Measurements from ENCODE around the gene TCF15. TPM values are rescaled to one million over a fixed set of nuclear protein-coding genes. Genes with fewer than 3 reads are reported as not detected.

The TCF15 gene
- total and polyA plus RNA-seq, 2 of the 8 experiments (the other 6 are each of a cell fraction or from before 2014, with no cell fraction given): 3.7 to 6.9 TPM

DNA sequence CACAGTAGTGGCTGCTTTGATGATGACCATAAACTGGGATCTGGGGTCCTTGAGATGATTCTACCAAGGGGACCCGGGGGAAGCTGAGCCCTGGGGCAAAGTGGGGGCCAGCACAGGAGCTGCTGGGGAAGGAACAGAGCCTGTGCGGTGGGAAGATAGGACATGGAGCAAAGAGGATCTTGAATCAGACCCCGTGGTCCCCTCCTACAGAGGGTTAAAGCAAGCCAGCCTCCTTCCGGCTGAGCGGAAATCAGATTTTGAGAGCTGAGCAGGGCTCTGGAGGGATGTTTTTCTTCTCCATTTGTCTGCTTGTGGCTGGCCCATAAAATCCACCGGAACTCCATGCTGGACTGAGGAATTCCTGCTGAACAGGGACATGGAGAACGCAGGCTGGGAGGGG lies 10.1 kb upstream of the TCF15 start:
- Histone ChIP-seq H4K20me1 (replicated peaks in 1 of 2; ENCODE audit: control insufficient read depth in 1 of 2, insufficient read depth in 2 of 2, low read length in 2 of 2) (no peaks in the 10 kb centered on the region), H3K23ac (ENCODE audit: insufficient read length) (no peak overlapping the region), H3K79me1 (ENCODE audit: low read depth, low read length) (no peaks in the 10 kb centered on the region), H3K18ac (ENCODE audit: extremely low read depth, low read length) (no peak overlapping the region), H3K23me2 (ENCODE audit: low read depth, low read length) (no peaks in the 10 kb centered on the region), H2AK5ac (ENCODE audit: low read depth, low read length) (no peak overlapping the region), H3K14ac (ENCODE audit: insufficient read length) (no peak overlapping the region), H2BK12ac (ENCODE audit: low read depth, low read length) (no peak overlapping the region), H2BK120ac (replicated peaks; ENCODE audit: low read depth, low read length) (no peak overlapping the region), H3K27me3 (replicated peaks in 1 of 4; ENCODE audit: control insufficient read depth in 3 of 4, extremely low read depth in 1 of 4, insufficient read depth in 3 of 4, low read length in 3 of 4) (no peaks in the 10 kb centered on the region), H2AFZ (ENCODE audit: low read length) (no peak overlapping the region), H2BK5ac (ENCODE audit: low read depth, low read length) (no peak overlapping the region), H3K36me3 (ENCODE audit: control insufficient read depth in 2 of 4, insufficient read depth in 4 of 4, low read length in 3 of 4) (no peaks in the 10 kb centered on the region), H3K4ac (replicated peaks; ENCODE audit: insufficient read length, low read depth, low read length) (no peak overlapping the region), H3K27ac (ENCODE audit: low read depth, low read length) (no peak overlapping the region), H3K4me3 (ENCODE audit: extremely low read depth in 1 of 4, insufficient read depth in 2 of 4, low read depth in 3 of 4, low read length in 4 of 4) (no peak overlapping the region), H4K91ac (replicated peaks; ENCODE audit: insufficient read length, low read length) (no peak overlapping the region), H3K56ac (replicated peaks; ENCODE audit: insufficient read length, low read depth, low read length) (no peak overlapping the region), H4K8ac (ENCODE audit: extremely low read depth, insufficient read depth, low read length) (no peak overlapping the region), H3K4me2 (ENCODE audit: insufficient read depth in 1 of 2, low read depth in 2 of 2, low read length in 2 of 2) (no peak overlapping the region), H2BK20ac (ENCODE audit: low read length) (no peak overlapping the region), H3K4me1 (replicated peaks in 1 of 4; ENCODE audit: control insufficient read depth in 3 of 4, insufficient read depth in 4 of 4, low read length in 3 of 4) (0 out of 7 replicates have a peak, but pooled peaks cover 0 to 5% (median 2%) of the 10 kb centered on the region in 4 experiments), H2BK15ac (ENCODE audit: low read length) (no peak overlapping the region), H3K79me2 (ENCODE audit: control insufficient read depth in 1 of 2, insufficient read depth in 2 of 2, low read length in 2 of 2) (no peaks in the 10 kb centered on the region), H4K5ac (ENCODE audit: insufficient read length, low read depth, low read length) (no peak overlapping the region), H3K9ac (replicated peaks in 1 of 4; ENCODE audit: extremely low read depth in 1 of 4, low read depth in 3 of 4, low read length in 3 of 4) (no peak overlapping the region), H3K9me3 (ENCODE audit: insufficient read depth in 2 of 2, low read depth in 1 of 2, low read length in 1 of 2) (no peaks in the 10 kb centered on the region)
- WGBS, 2 experiments (ENCODE audit: extremely low coverage in 1 of 2, insufficient coverage in 1 of 2, insufficient read length in 1 of 2, insufficient replicate concordance in 2 of 2, low coverage in 1 of 2, low lambda C conversion rate in 2 of 2, missing lambda C conversion rate in 1 of 2): 78% methylated on average over 6 of the region's 7 CpGs; no CpG with 5 or more reads in 1 of the 2 experiments
- POLR2A ChIA-PET (ENCODE audit: partially characterized antibody): no interaction called here
- CTCF ChIA-PET (ENCODE audit: partially characterized antibody): interaction anchor here (0.6 to 2.9 kb wide), 9 partner anchors 9 to 95 kb away, joined by 3 to 10 read pairs (median 5); no protein-coding TSS in a partner anchor
- TF ChIP-seq EP300 (IDR thresholded peaks at IDR 0.05; ENCODE audit: borderline replicate concordance in 1 of 2, low read depth in 2 of 2, low read length in 2 of 2): no peak
- FAIRE-seq (no peak), DNase-seq (ENCODE audit: low read depth in 1 of 2, low spot score in 2 of 2) (no peak)

Measured in H1 (cell line).